LHCN-M2 (cell line): ENCODE results near the gene MDGA2. TPM values are rescaled to one million over a fixed set of nuclear protein-coding genes. Genes with fewer than 3 reads are reported as not detected.
"Not testable (repeated sequence)": the region's sequence is repeated elsewhere in the genome, so short reads cannot be mapped to it uniquely, and the experiment has no call there.

Experiments
- DNase-seq: peaks from one replicate; pipeline ENCODE4 v3.0.0-alpha.2; 2012; ENCODE audit warnings: low read depth
- total RNA-seq: library from RNA; depleted of rRNA; stranded (reverse); fragments of >200 nt; gene quantifications from 2 replicates; pipeline ENCODE4 v1.2.3, GENCODE V29; 2014

MDGA2 gene
- total RNA-seq, 1 experiment from 2014 or later, result not detected

- DNase-seq, result no peak
These were observed 342.5 kb downstream of the MDGA2 start for GRCh38 chr14:47332939-47333338.

GRCh38 chr14:47332106-47332505, 343.3 kb downstream of the MDGA2 start:
- no peak for DNase-seq

- no peak for DNase-seq
These were observed 347.0 kb downstream of the MDGA2 start for GRCh38 chr14:47328376-47328775.

GRCh38 chr14:47327336-47327735, 348.1 kb downstream of the MDGA2 start:
- DNase-seq, result no peak

GRCh38 chr14:47322751-47323150, 352.7 kb downstream of the MDGA2 start:
- DNase-seq, result no peak

- DNase-seq, result no peak
These were observed 373.3 kb downstream of the MDGA2 start for GRCh38 chr14:47302121-47302520.

- no peak for DNase-seq
These were observed 374.6 kb downstream of the MDGA2 start for GRCh38 chr14:47300796-47301195.

GRCh38 chr14:47297374-47297773, 378.0 kb downstream of the MDGA2 start:
- DNase-seq, result no peak

- no peak for DNase-seq
These were observed 391.1 kb downstream of the MDGA2 start for GRCh38 chr14:47284283-47284682.

- DNase-seq, result not testable (repeated sequence)
These were observed 393.6 kb downstream of the MDGA2 start for GRCh38 chr14:47281761-47282160.

- DNase-seq, result no peak
These were observed 397.1 kb downstream of the MDGA2 start for GRCh38 chr14:47278233-47278842.

GRCh38 chr14:47277703-47278102, 397.7 kb downstream of the MDGA2 start:
- DNase-seq, result no peak

GRCh38 chr14:47276931-47277330, 398.5 kb downstream of the MDGA2 start:
- no peak for DNase-seq

- no peak for DNase-seq
These were observed 401.5 kb downstream of the MDGA2 start for GRCh38 chr14:47273939-47274338.

- DNase-seq, result no peak
These were observed 404.7 kb downstream of the MDGA2 start for GRCh38 chr14:47270715-47271114.

- no peak for DNase-seq
These were observed 405.5 kb downstream of the MDGA2 start for GRCh38 chr14:47269756-47270492.

- DNase-seq, result no peak
These were observed 410.6 kb downstream of the MDGA2 start for GRCh38 chr14:47264842-47265241.

- no peak for DNase-seq
These were observed 412.6 kb downstream of the MDGA2 start for GRCh38 chr14:47262801-47263200.

- no peak for DNase-seq
These were observed 414.1 kb downstream of the MDGA2 start for GRCh38 chr14:47261350-47261749.

GRCh38 chr14:47259796-47260195, 415.6 kb downstream of the MDGA2 start:
- DNase-seq, result no peak

- no peak for DNase-seq
These were observed 418.4 kb downstream of the MDGA2 start for GRCh38 chr14:47257013-47257412.

GRCh38 chr14:47252802-47253201, 422.6 kb downstream of the MDGA2 start:
- no peak for DNase-seq

- no peak for DNase-seq
These were observed 429.0 kb downstream of the MDGA2 start for GRCh38 chr14:47246367-47246766.
